HFFc6 (cell line): ENCODE data around the gene KLHL6. TPM values are rescaled to one million over a fixed set of nuclear protein-coding genes. Genes with fewer than 3 reads are reported as not detected.

Experiments used
- DNase-seq: peaks from one replicate; pipeline ENCODE4 v3.0.0-alpha.2; 2018
- H3K27ac Mint-ChIP-seq: 2 replicates; pipeline ENCODE4 v1.8.0; 2020; ENCODE audit warnings: mild to moderate bottlenecking, mixed read lengths
- H3K27me3 Mint-ChIP-seq: 2 replicates; pipeline ENCODE4 v1.8.0; 2021; ENCODE audit warnings: mild to moderate bottlenecking, moderate library complexity, mixed read lengths; ENCODE audit not compliant: insufficient read depth
- H3K36me3 Mint-ChIP-seq: 2 replicates; pipeline ENCODE4 v1.8.0; 2021; ENCODE audit warnings: low read depth, mixed read lengths
- H3K4me1 Mint-ChIP-seq: 2 replicates; pipeline ENCODE4 v1.8.0; 2020; ENCODE audit warnings: low read depth, mixed read lengths
- H3K4me3 Mint-ChIP-seq: 2 replicates; pipeline ENCODE4 v1.8.0; 2020; ENCODE audit warnings: mild to moderate bottlenecking, moderate library complexity, mixed read lengths
- H3K9me3 Mint-ChIP-seq: 2 replicates; pipeline ENCODE4 v1.8.0; 2020; ENCODE audit warnings: mild to moderate bottlenecking, mixed read lengths
- total RNA-seq, 6 experiments: library from RNA; stranded (reverse); fragmentation: NEBNext Ultra II Directional; extraction: Animal tissue kit (Norgen Biotek cat#: 25700); gene quantifications; 2 replicates in 1 of 6; 3 replicates in 5 of 6; pipeline ENCODE4 v1.2.3, GENCODE V29; 2021
- TF ChIP-seq, protein P1 (sequence below): fragments of 200-600 bp; sonication (generic); IDR thresholded peaks from 2 replicates; pipeline ENCODE4 v1.5.0; 2021; ENCODE audit warnings: antibody characterized with exemption, mild to moderate bottlenecking

KLHL6 gene
- total RNA-seq, 6 experiments from 2014 or later, result not detected

GRCh38 chr3:183449391-183449790 lies 106.1 kb downstream of the KLHL6 start:
- 0 out of 2 replicates have a peak overlapping the region, but pooled peaks have one; percentile 11 for H3K27ac Mint-ChIP-seq
- DNase-seq, result peak; percentile 15
- peaks cover 4% of the 10 kb centered on the region; the same call in 1 of the 2 replicates for H3K9me3 Mint-ChIP-seq
- peak overlapping the region; percentile 92; the same call in 1 of the 2 replicates for H3K4me3 Mint-ChIP-seq
- H3K27me3 Mint-ChIP-seq, result no peaks in the 10 kb centered on the region
- TF ChIP-seq, protein P1, sequence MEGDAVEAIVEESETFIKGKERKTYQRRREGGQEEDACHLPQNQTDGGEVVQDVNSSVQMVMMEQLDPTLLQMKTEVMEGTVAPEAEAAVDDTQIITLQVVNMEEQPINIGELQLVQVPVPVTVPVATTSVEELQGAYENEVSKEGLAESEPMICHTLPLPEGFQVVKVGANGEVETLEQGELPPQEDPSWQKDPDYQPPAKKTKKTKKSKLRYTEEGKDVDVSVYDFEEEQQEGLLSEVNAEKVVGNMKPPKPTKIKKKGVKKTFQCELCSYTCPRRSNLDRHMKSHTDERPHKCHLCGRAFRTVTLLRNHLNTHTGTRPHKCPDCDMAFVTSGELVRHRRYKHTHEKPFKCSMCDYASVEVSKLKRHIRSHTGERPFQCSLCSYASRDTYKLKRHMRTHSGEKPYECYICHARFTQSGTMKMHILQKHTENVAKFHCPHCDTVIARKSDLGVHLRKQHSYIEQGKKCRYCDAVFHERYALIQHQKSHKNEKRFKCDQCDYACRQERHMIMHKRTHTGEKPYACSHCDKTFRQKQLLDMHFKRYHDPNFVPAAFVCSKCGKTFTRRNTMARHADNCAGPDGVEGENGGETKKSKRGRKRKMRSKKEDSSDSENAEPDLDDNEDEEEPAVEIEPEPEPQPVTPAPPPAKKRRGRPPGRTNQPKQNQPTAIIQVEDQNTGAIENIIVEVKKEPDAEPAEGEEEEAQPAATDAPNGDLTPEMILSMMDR, result no peak
- peaks cover 30% of the 10 kb centered on the region for H3K4me1 Mint-ChIP-seq
- H3K36me3 Mint-ChIP-seq, result peaks cover 5% of the 10 kb centered on the region

GRCh38 chr3:183448369-183449128 lies 107.0 kb downstream of the KLHL6 start:
- Mint-ChIP-seq H3K36me3 (peaks cover 9% of the 10 kb centered on the region), H3K4me3 (peak overlapping the region; percentile 92), H3K4me1 (peaks cover 30% of the 10 kb centered on the region), H3K27me3 (peaks cover 3% of the 10 kb centered on the region; the same call in 1 of the 2 replicates), H3K27ac (no peak overlapping the region), H3K9me3 (peaks cover 12% of the 10 kb centered on the region)
- TF ChIP-seq, protein P1, result no peak
- DNase-seq, result no peak

- Mint-ChIP-seq H3K4me3 (peak overlapping the region; percentile 92), H3K27me3 (peaks cover 8% of the 10 kb centered on the region), H3K27ac (peak overlapping the region; percentile 88), H3K36me3 (peaks cover 15% of the 10 kb centered on the region), H3K9me3 (peaks cover 22% of the 10 kb centered on the region), H3K4me1 (peaks cover 30% of the 10 kb centered on the region)
- TF ChIP-seq, protein P1, result no peak
- DNase-seq, result peak; percentile 80
Observed at GRCh38 chr3:183447206-183448001, 108.1 kb downstream of the KLHL6 start.

- Mint-ChIP-seq H3K4me1 (peaks cover 30% of the 10 kb centered on the region), H3K36me3 (peaks cover 10% of the 10 kb centered on the region; the same call in 1 of the 2 replicates), H3K27me3 (peaks cover 10% of the 10 kb centered on the region), H3K9me3 (peaks cover 22% of the 10 kb centered on the region), H3K27ac (peak overlapping the region; percentile 88; the same call in 1 of the 2 replicates), H3K4me3 (peak overlapping the region; percentile 92)
- no peak for DNase-seq
- TF ChIP-seq, protein P1, result no peak
Observed at GRCh38 chr3:183446838-183447205, 108.7 kb downstream of the KLHL6 start.

GRCh38 chr3:183444748-183445147 lies 110.8 kb downstream of the KLHL6 start:
- Mint-ChIP-seq H3K4me3 (no peak overlapping the region), H3K36me3 (peaks cover 10% of the 10 kb centered on the region; the same call in 1 of the 2 replicates), H3K4me1 (peaks cover 26% of the 10 kb centered on the region), H3K27ac (no peak overlapping the region), H3K27me3 (peaks cover 17% of the 10 kb centered on the region), H3K9me3 (peaks cover 22% of the 10 kb centered on the region)
- DNase-seq, result no peak
- TF ChIP-seq, protein P1, result no peak
